Raji (cell line): ENCODE measurements around the gene SYNPO.

Source experiments
- POLR2A ChIP-seq: IDR thresholded peaks from 2 replicates; pipeline ENCODE4 v1.6.1; 2011; ENCODE audit warnings: low read depth, low read length, control low read depth; ENCODE audit not compliant: insufficient read depth

Gene SYNPO, protein sequence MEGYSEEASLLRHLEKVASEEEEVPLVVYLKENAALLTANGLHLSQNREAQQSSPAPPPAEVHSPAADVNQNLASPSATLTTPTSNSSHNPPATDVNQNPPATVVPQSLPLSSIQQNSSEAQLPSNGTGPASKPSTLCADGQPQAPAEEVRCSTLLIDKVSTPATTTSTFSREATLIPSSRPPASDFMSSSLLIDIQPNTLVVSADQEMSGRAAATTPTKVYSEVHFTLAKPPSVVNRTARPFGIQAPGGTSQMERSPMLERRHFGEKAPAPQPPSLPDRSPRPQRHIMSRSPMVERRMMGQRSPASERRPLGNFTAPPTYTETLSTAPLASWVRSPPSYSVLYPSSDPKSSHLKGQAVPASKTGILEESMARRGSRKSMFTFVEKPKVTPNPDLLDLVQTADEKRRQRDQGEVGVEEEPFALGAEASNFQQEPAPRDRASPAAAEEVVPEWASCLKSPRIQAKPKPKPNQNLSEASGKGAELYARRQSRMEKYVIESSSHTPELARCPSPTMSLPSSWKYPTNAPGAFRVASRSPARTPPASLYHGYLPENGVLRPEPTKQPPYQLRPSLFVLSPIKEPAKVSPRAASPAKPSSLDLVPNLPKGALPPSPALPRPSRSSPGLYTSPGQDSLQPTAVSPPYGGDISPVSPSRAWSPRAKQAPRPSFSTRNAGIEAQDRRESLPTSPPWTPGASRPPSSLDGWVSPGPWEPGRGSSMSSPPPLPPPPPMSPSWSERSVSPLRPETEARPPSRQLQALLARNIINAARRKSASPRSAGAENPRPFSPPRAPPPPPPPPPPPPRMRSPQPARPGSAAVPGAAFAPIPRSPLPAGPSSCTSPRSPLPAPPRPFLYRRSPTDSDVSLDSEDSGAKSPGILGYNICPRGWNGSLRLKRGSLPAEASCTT

DNA sequence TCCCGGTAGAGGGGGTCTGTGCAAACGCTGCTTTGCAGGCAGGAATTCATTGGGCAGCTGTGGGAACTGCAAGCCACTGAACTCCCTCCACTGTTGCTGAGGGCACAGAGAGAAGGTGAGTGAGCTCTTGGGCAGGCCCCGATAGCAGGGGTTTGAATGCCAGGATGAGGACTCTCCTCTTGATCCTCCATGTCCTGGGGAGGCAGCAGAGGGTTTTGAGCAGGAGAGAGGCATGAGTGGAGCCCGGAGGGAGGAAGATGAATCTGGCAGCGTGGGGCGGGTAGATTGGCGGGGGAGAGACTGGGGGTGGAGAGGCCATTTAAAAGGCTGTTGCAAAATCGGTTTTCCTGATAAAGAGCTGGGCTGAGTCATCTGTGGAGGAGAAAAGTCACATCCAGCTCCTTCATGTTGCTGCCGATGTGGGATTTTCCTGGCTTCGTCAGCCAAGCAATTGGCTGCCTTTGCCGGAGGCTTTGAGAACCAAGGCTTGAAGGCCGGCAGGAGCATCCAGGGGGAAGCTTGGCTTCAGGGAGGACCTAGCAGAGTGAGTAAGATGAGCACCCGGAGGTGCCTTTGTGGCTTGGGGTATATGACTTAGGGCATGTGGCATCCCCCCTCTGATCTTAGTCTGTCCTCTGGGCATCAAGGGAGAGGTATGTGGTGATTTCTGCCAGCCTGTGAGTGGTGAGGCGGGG lies at the start of gene SYNPO:
Gene SYNPO (plus strand): TSS at position 350 of the 695 bp plus-strand sequence. CDS start 7,616 bp downstream, outside the sequence.
- no peak for TF ChIP-seq POLR2A

DNA sequence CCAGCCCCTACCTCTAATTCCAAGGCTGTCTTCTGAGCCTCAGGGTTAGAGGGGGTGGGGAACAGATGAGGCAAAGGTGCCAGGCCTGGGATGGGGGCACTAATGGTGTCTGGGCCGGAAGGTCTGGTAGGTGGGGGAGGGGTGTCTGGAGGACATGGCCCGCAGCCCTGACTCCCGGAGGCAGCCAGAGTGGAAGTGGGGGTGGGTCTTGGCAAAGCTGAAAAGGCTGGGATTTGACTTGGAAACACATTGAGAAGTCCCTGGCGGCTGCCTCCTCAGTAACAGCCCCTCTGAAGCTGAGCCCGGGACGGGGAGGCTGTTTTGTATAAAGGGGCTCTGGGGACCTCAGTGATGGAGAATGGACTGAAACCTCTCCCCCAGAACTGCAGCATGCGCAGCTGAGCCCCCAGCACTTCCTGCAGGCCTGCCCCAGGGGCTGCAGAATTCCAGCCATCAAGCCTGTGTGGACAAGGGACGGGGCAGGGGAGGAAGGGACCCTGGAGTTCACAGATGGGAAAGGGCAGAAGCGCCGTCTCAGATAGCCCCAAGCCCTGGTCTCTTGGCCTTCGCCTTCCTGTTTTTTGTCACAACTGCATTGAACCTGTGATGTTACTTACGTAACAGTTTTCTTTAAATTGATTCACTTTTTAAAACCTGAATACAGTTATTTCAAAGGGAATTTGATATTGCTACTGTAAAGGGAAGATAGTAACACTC lies 49.3 kb upstream of the SYNPO start:
- TF ChIP-seq POLR2A = no peak

DNA sequence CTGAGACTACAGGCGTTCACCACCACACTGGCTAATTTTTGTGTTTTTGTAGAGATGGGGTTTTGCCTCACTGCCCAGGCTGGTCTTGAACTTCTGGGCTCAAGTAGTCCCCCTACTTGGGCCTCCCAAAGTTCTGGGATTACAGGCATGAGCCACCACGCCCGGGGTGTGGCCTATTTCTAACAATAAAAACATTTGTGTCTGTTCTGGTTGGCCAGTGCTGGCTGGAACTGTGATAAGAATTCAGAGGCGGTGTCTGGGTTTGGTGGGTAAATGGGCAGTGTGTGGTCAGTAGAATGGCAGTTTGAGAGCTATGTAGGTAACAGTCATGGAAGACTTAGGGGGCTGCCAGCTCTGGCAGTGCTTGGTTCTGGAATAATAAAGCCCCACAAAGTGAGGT lies 46.9 kb upstream of the SYNPO start:
- no peak for TF ChIP-seq POLR2A

DNA sequence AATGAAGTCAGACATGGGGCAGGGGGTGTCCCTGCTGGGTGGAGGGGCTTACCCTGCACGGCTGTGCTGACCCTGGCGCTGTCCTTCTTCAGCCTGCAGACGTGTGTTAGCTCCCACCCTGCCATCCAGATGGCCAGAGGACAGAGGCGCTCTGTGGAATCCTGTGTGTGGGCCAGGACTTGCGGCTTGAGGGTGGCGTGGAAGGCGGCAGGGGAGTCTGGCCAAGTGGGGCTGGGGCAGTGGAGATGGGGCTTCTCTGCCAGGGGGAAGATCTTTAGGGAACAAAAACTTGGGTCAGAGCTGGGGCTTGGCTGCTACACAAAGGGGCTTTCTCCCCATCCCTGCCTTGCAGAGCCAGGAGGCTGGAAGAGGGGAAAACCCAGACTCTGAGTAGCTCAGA lies 46.5 kb upstream of the SYNPO start:
- no peak for TF ChIP-seq POLR2A

DNA sequence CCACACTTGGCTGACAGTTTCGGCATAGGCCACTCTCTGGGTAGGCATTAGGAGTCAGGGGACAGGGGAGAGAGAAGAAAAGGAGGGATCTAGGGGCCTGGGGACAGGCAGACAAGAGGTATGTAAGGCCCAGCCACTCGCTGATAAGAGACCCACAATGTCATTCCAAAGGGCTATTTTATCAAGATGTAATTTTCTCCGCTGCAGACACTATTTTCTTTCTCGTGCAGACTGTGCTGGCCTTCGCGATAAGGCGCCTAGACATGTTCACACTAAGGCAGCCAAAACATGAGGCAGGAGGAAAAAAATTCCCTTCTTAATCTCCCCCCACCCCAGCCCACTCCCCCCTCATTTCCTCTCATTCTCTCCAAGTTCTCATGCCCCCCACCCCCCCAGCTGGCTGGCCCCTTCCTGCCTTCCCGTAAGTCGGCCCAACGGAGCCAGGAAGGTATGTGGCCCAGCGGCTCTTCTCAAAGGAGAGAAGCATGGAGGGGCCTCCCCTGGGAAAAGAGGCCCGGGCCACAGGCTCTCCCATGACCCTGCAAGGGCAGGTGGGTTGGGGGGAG lies 44.9 kb upstream of the SYNPO start:
- TF ChIP-seq POLR2A = no peak

DNA sequence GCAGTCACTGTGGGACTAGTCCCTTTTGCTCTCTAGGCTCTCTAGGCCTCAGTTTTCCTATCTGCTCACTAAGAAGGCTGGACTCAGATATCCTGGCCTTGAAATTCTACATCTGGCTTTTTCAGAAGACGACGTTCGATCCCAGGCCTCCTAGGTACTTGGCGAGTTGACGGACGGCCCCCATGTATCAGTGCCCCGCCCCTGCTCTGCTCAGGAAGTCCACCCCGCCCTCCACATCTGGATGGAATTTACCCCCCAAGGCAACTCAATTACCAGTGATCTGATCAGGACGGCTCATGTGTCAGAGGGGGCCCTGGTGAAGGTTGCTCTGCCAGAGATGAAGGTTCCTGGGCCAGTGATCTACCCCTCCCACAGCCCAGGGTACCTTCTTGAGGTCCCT lies 44.1 kb upstream of the SYNPO start:
- TF ChIP-seq POLR2A = no peak

DNA sequence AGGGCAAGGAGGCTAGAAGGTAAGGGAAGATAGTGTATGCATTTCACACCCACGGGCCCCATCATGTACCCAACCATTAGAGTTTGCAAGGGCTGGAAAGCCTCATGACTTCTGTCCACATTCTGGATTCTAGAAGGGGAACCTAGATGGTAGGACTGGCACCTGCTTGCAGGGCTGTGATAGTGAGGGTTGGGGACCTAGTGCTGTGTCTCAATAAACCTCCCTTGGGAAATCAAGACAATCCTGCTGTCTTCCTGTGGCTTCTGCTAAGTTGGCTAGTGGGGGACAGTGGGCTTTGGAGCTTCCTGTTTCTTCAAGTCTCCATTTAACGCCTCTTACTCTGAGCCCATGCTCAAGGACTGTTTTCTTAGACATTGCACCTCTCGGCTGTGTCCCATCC lies 43.6 kb upstream of the SYNPO start:
- TF ChIP-seq POLR2A = no peak

DNA sequence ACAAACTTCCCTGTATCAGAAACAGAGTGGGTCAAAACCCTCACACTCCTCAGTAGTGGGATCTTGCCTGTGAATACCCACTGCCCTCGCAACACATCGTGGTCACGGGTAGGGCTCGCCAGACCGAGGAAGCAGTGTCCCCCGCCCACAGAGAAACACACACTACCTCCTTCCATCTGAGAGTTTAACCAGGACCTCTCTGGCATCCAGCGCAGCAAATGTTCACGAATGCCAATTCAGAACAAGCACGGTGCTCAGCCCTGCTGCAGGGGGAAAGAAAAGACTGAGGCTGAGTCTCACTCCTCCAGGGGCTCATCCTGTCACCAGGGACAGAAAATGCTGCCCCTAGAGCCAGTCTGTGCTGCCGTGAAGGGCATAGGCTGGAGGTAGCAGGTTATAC lies 42.5 kb upstream of the SYNPO start:
- TF ChIP-seq POLR2A = no peak

DNA sequence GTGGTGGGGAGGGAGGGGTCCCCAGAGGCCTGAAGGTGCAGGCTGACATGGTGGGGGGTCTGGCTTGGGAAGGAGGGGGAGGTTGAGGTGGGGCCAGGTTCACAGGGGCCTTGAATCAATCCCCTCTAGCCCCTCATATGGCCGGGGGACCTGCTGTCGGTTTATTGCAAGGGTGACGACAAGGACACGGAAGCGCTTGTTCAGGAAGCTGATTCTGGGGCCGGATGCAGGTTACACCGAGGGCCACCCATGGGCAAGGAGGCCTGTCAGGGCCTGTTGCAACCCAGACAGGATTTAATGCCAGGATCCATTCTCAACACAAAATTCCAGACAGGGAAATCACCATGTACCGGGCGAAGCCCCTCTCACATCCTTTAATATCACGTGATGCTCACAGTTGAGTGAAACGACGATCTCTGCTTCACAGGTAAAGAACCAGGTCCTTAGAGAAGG lies 41.6 kb upstream of the SYNPO start:
- TF ChIP-seq POLR2A = no peak

DNA sequence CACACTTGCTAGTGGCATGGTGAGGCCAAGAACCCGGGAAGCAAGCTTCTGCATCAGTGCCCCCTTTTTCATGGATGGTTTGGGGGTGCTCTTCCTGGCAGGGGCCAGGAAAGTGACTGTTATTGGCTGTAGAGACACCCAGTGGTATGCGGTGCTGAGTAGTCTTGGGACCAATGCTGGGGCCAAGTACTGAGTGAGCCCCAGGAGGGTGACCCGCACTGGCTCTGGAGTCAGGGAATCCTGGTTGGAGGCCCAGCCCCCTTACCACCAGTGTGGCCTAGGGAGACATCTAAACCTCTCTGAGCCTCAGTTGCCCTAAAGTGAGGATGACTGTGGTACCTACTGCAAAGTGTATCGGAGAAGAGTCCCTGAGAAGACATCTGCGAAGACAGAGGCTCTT lies 41.2 kb upstream of the SYNPO start:
- TF ChIP-seq POLR2A = no peak

DNA sequence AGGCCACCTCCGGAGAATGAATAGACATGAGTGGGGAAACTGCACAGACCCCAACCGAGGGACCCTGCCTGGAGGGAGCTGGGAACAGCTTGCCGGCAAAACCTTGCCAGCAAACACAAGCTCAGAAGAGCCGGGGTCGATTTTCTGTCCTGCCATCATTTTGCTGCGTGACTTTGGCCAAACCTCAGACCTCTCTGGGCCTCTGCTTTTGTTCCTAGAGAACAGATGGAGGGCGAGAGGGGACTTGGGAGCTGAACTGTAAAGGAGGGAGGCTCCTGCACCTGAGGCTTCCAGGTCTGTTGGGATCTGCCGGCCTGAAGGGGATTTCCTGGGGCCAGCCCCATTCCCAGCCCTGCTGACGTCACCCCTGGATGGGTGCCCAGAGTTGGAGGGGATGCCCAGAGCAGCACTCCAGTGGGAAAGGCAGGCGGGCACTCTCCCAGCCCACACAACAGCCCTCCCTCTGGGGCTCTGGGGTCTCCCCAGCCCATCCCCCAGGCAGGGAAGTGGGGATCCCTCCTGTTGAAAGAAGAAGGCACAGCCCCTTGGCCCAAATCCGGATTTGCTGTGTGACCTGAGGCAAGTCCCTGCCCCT lies 40.4 kb upstream of the SYNPO start:
- no peak for TF ChIP-seq POLR2A

DNA sequence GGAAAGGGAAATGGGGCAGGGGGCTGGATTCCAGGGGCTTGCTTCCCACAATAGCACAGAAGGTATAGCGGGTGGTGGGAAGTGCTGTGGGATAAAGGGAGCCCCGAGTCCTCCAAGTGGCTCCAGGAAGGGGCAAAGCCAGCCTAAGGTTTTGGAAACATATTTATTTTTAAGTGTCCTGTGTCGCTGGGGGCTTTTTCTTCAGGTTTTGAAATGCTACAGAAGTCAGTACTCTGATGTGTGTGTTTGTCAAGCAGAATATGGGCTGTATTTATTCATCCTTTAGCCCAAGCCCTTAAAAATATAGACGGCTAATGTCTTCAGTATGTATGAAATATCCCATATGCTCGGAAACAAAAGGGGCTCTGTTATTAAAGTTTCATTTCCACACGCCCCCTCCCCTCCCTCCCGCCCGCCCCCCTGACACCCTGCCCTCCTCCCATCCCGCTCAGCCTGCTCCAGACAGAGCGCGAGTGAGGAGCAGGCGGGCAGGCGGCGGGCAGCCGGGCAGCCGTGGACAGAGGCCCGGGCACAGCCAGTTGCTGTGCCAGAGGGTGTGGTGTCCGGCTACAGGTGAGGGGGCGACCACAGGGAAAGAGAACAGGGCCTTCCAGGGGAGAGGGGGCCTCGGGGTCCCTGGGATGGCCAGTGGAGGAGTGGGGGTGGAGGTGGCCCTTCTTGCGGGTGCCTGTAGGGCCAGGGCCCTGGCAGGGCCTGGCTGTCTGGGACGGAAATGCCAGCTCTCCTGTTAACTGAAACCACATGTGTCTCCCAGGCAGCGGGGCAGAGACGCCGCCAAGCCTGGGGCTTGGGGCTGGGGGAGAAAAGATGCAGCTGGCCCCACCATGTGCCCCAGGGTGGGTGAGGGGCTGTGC lies 39.6 kb upstream of the SYNPO start:
- no peak for TF ChIP-seq POLR2A
